Measurements from ENCODE around the gene NRG3.

- TF ChIP-seq EZH2 (IDR thresholded peaks at IDR 0.05; ENCODE audit: borderline replicate concordance, low read length), result no peak
- no peak for TF ChIP-seq CTCF (IDR thresholded peaks at IDR 0.05; ENCODE audit: low read length)
Measured at GRCh38 chr10:81914736-81915503, 39.9 kb downstream of the NRG3 start.
